Progenitor cell of endocrine pancreas (in vitro differentiated cells): ENCODE results near the gene FRMD1. TPM values are rescaled to one million over a fixed set of nuclear protein-coding genes. Genes with fewer than 3 reads are reported as not detected.

Experiments
- DNase-seq: peaks from one replicate; pipeline ENCODE4 v3.0.0; 2021; ENCODE audit warnings: low spot score; ENCODE audit not compliant: unreplicated experiment
- H3K27ac Mint-ChIP-seq: 2 replicates; pipeline ENCODE4 v1.8.0; 2021; ENCODE audit warnings: mild to moderate bottlenecking, moderate library complexity, mixed read lengths
- H3K27me3 Mint-ChIP-seq: 2 replicates; pipeline ENCODE4 v1.8.0; 2021; ENCODE audit warnings: mixed read lengths
- H3K36me3 Mint-ChIP-seq: 2 replicates; pipeline ENCODE4 v1.8.0; 2022; ENCODE audit warnings: mixed read lengths; ENCODE audit not compliant: insufficient read depth
- H3K4me1 Mint-ChIP-seq: 2 replicates; pipeline ENCODE4 v1.8.0; 2021; ENCODE audit warnings: low read depth, mixed read lengths
- H3K4me3 Mint-ChIP-seq: 2 replicates; pipeline ENCODE4 v1.8.0; 2021; ENCODE audit warnings: low read depth, mild to moderate bottlenecking, moderate library complexity, mixed read lengths
- H3K9me3 Mint-ChIP-seq: 2 replicates; pipeline ENCODE4 v1.8.0; 2021; ENCODE audit warnings: low read depth, mixed read lengths
- total RNA-seq: library from RNA; stranded (reverse); gene quantifications from 2 replicates; pipeline ENCODE4 v1.2.1, GENCODE V29; 2021
- TF ChIP-seq, protein P1 (sequence below): fragments of 200-600 bp; sonication (generic); IDR thresholded peaks from one replicate; pipeline ENCODE4 v1.5.0; 2021; ENCODE audit warnings: antibody characterized with exemption, mild to moderate bottlenecking; ENCODE audit not compliant: unreplicated experiment

Gene FRMD1
- total RNA-seq, 1 donor from 2014 or later, result not detected

DNA sequence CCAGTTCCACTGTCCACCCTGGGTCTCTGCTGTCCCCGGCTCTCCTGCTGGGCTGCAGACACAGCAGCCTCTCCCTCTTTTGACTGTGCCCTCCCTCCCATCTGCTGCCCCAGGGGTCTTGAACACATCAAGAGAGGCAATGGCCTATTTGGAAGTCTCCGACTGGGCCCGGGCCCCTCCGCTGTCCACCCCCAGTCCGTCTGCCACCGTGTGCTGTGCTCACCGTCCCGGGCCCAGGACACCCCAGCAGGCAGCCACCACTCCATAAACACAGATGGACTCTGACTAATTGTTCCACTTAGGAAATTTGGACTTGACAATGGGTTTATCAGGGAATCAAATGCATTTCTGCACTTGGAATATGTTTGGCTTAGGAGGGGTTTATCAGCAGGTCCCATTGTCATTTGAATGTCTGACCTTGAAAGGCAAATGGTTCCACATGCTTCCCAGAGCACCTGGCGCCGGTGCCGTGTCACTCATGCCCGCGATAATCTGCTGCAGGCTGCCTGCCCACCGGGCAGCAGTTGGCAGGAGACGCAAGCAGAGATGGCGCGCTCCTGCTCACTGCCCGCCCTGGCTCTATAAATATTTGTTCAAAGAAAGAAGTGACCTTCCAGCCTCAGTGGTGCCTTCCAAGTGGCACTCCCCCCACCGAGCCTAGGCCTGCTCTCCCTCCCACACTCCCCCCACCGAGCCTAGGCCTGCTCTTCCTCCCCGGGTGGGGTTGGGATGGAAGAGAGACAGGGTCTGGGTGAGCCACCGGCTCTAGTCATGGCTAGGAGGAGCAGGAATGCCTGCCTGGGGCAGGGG is 18.8 kb upstream of the FRMD1 start:
- no peak overlapping the region for H3K4me3 Mint-ChIP-seq
- H3K27me3 Mint-ChIP-seq, result peaks cover 8% of the 10 kb centered on the region
- no peak for DNase-seq

DNA sequence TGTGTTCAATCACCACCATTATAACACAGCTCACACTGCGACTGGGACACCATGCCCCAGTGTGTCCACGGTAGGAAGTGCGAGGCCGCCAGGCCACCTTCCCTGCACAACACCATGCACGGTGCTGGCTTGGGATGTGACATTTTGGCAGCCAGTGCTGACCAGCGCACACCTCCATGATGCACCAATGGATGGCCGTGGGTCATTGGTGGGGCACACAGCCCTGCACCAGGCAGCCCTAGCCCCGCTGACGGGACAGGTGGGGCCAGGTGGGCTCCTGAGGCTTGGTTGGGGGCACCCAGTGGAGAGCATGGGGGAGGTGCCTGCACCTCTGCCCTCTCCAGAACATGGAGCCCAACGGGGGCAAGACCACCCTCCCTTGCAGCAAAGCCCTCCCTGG is 18.2 kb upstream of the FRMD1 start:
- Mint-ChIP-seq H3K4me1 (peaks cover 3% of the 10 kb centered on the region), H3K27me3 (peaks cover 4% of the 10 kb centered on the region), H3K36me3 (no peaks in the 10 kb centered on the region), H3K27ac (no peak overlapping the region), H3K4me3 (no peak overlapping the region), H3K9me3 (no peaks in the 10 kb centered on the region)
- TF ChIP-seq, protein P1, sequence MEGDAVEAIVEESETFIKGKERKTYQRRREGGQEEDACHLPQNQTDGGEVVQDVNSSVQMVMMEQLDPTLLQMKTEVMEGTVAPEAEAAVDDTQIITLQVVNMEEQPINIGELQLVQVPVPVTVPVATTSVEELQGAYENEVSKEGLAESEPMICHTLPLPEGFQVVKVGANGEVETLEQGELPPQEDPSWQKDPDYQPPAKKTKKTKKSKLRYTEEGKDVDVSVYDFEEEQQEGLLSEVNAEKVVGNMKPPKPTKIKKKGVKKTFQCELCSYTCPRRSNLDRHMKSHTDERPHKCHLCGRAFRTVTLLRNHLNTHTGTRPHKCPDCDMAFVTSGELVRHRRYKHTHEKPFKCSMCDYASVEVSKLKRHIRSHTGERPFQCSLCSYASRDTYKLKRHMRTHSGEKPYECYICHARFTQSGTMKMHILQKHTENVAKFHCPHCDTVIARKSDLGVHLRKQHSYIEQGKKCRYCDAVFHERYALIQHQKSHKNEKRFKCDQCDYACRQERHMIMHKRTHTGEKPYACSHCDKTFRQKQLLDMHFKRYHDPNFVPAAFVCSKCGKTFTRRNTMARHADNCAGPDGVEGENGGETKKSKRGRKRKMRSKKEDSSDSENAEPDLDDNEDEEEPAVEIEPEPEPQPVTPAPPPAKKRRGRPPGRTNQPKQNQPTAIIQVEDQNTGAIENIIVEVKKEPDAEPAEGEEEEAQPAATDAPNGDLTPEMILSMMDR, result no peak
- DNase-seq, result no peak

More for the DNA sequence above, 18.8 kb upstream of the FRMD1 start:
- TF ChIP-seq, protein P1, result no peak
- no peaks in the 10 kb centered on the region for H3K9me3 Mint-ChIP-seq
- peaks cover 3% of the 10 kb centered on the region for H3K4me1 Mint-ChIP-seq
- peak overlapping the region; percentile 64 for H3K27ac Mint-ChIP-seq
- H3K36me3 Mint-ChIP-seq, result no peaks in the 10 kb centered on the region

DNA sequence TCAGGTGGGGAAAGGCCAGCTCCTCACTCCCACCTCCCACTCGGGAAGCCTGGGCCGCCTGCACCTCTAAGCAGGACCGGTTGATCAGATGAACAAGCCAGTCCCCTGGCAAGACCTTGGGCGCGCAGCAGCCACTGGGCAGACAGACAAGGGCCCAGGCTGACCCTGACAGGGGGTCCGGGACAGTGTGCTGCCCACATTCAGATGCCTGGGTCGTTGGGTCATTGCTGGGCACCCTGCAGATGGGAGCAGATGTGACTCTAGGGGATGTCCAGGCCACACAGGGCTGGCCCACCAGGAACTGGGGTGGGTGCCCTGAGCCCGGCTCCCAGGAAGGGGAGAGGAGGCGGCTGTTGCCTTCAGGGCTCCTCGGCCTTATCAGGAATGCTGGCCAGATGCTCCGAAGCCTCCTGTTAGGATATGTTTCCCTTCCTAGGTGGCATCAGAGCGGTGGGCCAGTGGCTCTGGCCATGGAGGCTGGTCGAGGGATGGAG is 17.3 kb upstream of the FRMD1 start:
- H3K27me3 Mint-ChIP-seq, result peaks cover 4% of the 10 kb centered on the region
- TF ChIP-seq, protein P1, result no peak
- H3K36me3 Mint-ChIP-seq, result no peaks in the 10 kb centered on the region
- H3K4me1 Mint-ChIP-seq, result peaks cover 3% of the 10 kb centered on the region
- no peak overlapping the region for H3K27ac Mint-ChIP-seq
- H3K4me3 Mint-ChIP-seq, result no peak overlapping the region
- no peak for DNase-seq
- H3K9me3 Mint-ChIP-seq, result no peaks in the 10 kb centered on the region

DNA sequence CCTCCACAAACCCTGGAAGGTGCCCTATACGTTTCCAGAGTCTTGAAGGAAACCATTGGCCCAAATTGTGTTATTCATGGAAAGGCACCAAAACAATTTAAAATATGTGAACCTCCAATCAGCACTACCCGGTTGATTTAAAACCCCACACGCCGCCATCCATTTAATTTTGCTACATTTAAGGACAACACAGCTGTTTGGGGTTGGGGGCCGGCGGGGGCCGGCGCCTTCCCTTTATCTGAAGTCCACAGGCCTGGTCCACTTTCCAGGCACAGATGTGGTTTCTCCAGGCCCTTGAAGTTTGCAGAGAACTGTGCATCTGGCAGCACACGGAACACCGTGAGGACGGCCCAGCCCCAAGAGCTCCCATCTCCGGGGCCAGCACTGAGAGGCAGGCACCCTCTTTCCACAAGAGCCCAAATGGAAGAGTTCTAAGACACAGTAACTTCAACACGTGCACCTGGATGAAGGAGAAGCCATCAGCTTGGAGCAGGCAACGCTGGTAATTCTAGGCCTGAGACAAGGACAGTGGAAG is 16.8 kb upstream of the FRMD1 start:
- no peak overlapping the region for H3K27ac Mint-ChIP-seq
- H3K4me1 Mint-ChIP-seq, result peaks cover 5% of the 10 kb centered on the region
- peaks cover 4% of the 10 kb centered on the region for H3K27me3 Mint-ChIP-seq
- H3K36me3 Mint-ChIP-seq, result no peaks in the 10 kb centered on the region
- TF ChIP-seq, protein P1, result no peak
- no peak for DNase-seq
- H3K9me3 Mint-ChIP-seq, result no peaks in the 10 kb centered on the region
- H3K4me3 Mint-ChIP-seq, result no peak overlapping the region

DNA sequence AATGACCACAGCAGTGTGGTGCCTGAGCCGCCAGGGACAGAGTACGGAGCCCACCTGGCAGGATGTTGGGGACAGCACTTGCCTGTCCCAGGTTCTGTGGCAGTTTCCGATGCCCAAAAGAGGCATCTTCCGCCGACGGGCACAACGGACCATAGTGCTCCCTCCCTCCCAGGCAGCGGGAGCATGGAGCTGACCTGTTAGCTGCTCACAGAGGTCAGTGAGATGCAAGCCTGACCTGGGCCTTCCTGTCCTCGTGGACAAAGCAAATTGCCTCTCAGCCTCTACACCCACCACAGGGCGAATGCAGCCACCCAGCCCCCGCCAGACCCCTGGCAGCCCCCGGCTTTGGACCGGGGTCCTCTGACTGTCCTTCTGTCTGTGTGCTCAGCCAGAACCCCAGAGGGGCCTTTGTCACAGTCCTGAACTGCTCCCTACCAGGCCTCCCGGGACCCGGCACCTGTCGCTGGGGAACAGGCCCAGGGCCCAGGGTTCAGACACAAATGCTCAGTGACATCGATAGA is 16.2 kb upstream of the FRMD1 start:
- no peaks in the 10 kb centered on the region for H3K9me3 Mint-ChIP-seq
- peaks cover 5% of the 10 kb centered on the region for H3K4me1 Mint-ChIP-seq
- no peaks in the 10 kb centered on the region for H3K36me3 Mint-ChIP-seq
- no peak overlapping the region for H3K4me3 Mint-ChIP-seq
- no peak overlapping the region for H3K27ac Mint-ChIP-seq
- H3K27me3 Mint-ChIP-seq, result peaks cover 4% of the 10 kb centered on the region
- no peak for DNase-seq
- TF ChIP-seq, protein P1, result no peak
